HEK293T (cell line): ENCODE data around the gene PSEN1.

Source experiments
- BHLHE40 ChIP-seq: fragments of 450-650 bp; IDR thresholded peaks from 2 replicates; pipeline ENCODE4 v1.6.1; 2016; ENCODE audit warnings: mild to moderate bottlenecking, moderate library complexity, borderline replicate concordance
- FOXM1 ChIP-seq: fragments of 450-650 bp; IDR thresholded peaks from 2 replicates; pipeline ENCODE4 v1.6.1; 2017; ENCODE audit warnings: mild to moderate bottlenecking, borderline replicate concordance

DNA sequence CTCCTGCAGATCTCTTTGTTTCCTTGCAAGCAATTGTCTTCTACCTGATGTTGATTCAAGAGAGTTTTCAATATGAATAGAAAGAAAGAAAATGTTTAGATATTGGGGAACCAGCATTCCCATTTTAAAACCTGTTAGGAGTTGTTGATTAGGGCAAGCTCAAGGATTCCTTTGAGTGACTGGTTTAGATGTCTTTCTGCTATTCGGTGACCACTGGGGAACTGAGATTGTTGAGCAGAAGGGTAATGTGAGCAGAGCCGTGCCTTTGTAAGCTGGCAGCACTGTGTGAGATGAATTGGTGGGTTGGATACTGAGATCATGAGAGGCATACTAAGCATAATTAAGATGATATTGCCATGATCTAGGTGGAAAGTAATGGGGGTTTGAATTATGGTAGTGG lies 61.9 kb downstream of the PSEN1 start:
- TF ChIP-seq BHLHE40 (no peak), FOXM1 (no peak)
